NB4 (cell line): Measurements from ENCODE around the gene M1AP.

Experiments used
- DNase-seq: peaks from one replicate; pipeline ENCODE4 v3.0.0; 2010; ENCODE audit warnings: low read depth
- H3K4me3 ChIP-seq: one replicate; pipeline ENCODE4 v1.5.1; 2011; ENCODE audit warnings: mild to moderate bottlenecking, low read depth, low read length, moderate library complexity
- MAX ChIP-seq: IDR thresholded peaks from 2 replicates; pipeline ENCODE4 v1.6.1; 2011; ENCODE audit warnings: low read depth, low read length
- MYC ChIP-seq: IDR thresholded peaks from 2 replicates; pipeline ENCODE4 v1.6.1; 2011; ENCODE audit warnings: low read depth, low read length
- POLR2A ChIP-seq: IDR thresholded peaks from 2 replicates; pipeline ENCODE4 v1.6.1; 2011; ENCODE audit warnings: mild to moderate bottlenecking; ENCODE audit not compliant: insufficient read length; ENCODE audit errors: extremely low read depth
- TF ChIP-seq, protein P1 (sequence below): IDR thresholded peaks from one replicate; pipeline ENCODE4 v1.5.1; 2012; ENCODE audit warnings: low read depth, low read length

M1AP gene

GRCh38 chr2:74536166-74536950 lies 111.8 kb downstream of the M1AP start:
- no peak overlapping the region for H3K4me3 ChIP-seq
- TF ChIP-seq, protein P1, sequence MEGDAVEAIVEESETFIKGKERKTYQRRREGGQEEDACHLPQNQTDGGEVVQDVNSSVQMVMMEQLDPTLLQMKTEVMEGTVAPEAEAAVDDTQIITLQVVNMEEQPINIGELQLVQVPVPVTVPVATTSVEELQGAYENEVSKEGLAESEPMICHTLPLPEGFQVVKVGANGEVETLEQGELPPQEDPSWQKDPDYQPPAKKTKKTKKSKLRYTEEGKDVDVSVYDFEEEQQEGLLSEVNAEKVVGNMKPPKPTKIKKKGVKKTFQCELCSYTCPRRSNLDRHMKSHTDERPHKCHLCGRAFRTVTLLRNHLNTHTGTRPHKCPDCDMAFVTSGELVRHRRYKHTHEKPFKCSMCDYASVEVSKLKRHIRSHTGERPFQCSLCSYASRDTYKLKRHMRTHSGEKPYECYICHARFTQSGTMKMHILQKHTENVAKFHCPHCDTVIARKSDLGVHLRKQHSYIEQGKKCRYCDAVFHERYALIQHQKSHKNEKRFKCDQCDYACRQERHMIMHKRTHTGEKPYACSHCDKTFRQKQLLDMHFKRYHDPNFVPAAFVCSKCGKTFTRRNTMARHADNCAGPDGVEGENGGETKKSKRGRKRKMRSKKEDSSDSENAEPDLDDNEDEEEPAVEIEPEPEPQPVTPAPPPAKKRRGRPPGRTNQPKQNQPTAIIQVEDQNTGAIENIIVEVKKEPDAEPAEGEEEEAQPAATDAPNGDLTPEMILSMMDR, result no peak
- TF ChIP-seq POLR2A (no peak), MYC (no peak), MAX (no peak)
- no peak for DNase-seq

- no peak overlapping the region for H3K4me3 ChIP-seq
- no peak for DNase-seq
- TF ChIP-seq MYC (no peak), MAX (no peak), POLR2A (no peak)
- TF ChIP-seq, protein P1, result no peak
These were observed 112.6 kb downstream of the M1AP start for GRCh38 chr2:74535440-74535965.

DNA sequence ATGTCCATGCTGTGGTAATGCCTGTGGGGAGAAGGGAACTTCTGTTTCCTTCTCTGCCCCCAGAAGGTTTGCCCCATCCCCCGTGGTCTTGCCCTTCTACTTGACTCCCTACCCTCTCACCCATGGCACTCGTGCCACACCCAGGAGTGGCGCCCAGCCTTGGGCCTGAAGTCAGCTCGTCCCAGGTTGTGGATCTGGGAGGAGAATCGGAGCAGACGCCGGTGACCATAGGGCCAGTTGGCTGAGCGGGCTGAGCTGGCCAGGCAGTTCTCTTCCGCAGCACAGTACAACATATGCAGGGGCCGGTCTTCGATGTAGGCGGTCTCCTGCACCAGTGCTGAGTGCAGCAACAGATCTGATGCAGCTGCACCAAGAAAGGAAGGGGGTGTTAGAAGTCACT lies 113.7 kb downstream of the M1AP start:
- no peak for TF ChIP-seq MYC
- TF ChIP-seq POLR2A, result no peak
- TF ChIP-seq, protein P1, result no peak
- TF ChIP-seq MAX, result no peak
- no peak for DNase-seq
- H3K4me3 ChIP-seq, result no peak overlapping the region

- no peak for DNase-seq
- no peak overlapping the region for H3K4me3 ChIP-seq
- no peak for TF ChIP-seq POLR2A
- TF ChIP-seq, protein P1, result no peak
- no peak for TF ChIP-seq MYC
- TF ChIP-seq MAX, result no peak
These were observed 114.7 kb downstream of the M1AP start for GRCh38 chr2:74533464-74533863.

- no peak overlapping the region for H3K4me3 ChIP-seq
- TF ChIP-seq POLR2A (no peak), MYC (no peak)
- TF ChIP-seq, protein P1, result peak; percentile 11
- peak; percentile 68 for DNase-seq
These were observed 115.9 kb downstream of the M1AP start for GRCh38 chr2:74532222-74532621.
